OCI-LY1 (cell line): ENCODE measurements around the gene ACAT2.

Source experiments
- EZH2 ChIP-seq: fragments of 200-600 bp; sonication (generic), shearing (Covaris generic); IDR thresholded peaks from 2 replicates; pipeline ENCODE4 v1.8.0; 2017; ENCODE audit warnings: borderline replicate concordance, mixed run types, mild to moderate bottlenecking, antibody characterized with exemption, low read length, moderate library complexity, mixed read lengths
- TF ChIP-seq, protein P1 (sequence below): fragments of 200-600 bp; sonication (generic), shearing (Covaris generic); IDR thresholded peaks from 2 replicates; pipeline ENCODE4 v1.5.1; 2017; ENCODE audit warnings: mild to moderate bottlenecking, antibody characterized with exemption, low read length, moderate library complexity, mixed read lengths

DNA sequence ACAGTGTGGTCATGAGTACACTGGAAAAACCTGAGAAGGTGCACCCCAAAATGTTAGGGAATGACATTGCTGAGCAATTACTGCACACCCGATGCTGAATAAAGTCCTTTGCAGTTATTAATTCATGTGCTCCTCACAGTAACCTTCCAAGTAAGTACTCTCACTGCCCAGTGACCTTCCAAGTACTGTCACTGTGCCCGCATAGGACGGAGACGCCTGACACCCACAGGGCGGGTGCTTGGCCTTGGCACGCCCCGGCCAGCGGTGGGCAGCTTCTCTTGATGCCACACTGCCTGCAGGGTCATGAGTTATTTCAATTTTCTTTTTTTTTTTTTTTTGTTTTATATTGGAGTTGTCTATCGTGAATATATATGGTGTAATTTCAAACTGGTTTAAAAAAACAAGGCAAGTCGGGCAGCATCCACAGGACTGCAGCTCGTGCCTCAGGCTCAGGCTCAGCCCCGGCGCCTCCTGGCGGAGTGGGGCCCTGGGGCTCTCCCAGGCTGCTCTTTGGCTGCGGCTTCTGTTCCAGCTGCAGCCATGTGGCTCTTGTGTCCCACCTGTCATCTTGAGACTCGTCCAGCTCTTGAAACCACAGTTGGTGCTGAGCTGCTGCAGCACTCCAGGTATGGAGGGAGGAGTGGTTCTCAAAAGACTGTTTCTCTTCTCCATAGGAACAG, 65.3 kb downstream of the ACAT2 start:
- no peak for TF ChIP-seq EZH2
- TF ChIP-seq, protein P1, sequence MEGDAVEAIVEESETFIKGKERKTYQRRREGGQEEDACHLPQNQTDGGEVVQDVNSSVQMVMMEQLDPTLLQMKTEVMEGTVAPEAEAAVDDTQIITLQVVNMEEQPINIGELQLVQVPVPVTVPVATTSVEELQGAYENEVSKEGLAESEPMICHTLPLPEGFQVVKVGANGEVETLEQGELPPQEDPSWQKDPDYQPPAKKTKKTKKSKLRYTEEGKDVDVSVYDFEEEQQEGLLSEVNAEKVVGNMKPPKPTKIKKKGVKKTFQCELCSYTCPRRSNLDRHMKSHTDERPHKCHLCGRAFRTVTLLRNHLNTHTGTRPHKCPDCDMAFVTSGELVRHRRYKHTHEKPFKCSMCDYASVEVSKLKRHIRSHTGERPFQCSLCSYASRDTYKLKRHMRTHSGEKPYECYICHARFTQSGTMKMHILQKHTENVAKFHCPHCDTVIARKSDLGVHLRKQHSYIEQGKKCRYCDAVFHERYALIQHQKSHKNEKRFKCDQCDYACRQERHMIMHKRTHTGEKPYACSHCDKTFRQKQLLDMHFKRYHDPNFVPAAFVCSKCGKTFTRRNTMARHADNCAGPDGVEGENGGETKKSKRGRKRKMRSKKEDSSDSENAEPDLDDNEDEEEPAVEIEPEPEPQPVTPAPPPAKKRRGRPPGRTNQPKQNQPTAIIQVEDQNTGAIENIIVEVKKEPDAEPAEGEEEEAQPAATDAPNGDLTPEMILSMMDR = no peak
